Measurements from ENCODE around the gene ZFP92. TPM values are rescaled to one million over a fixed set of nuclear protein-coding genes. Genes with fewer than 3 reads are reported as not detected.

ZFP92 gene
- total RNA-seq, 4 donors from 2014 or later: 0.26 to 0.38 (median 0.30) TPM; not detected in 1

GRCh38 chrX:153446636-153446936 is 35.3 kb downstream of the ZFP92 start:
- 100% methylated on average over 1 of the region's 10 CpGs for WGBS
- Histone ChIP-seq H3K36me3 (peaks cover 9% of the 10 kb centered on the region), H3K9me3 (no peaks in the 10 kb centered on the region), H3K27ac (no peak overlapping the region), H3K27me3 (no peaks in the 10 kb centered on the region), H3K4me1 (no peaks in the 10 kb centered on the region), H3K4me3 (no peak overlapping the region)
- DNase-seq (ENCODE audit: low spot score in 2 of 2): no peak
- TF ChIP-seq CTCF (IDR thresholded peaks at IDR 0.05): no peak
- no peak for TF ChIP-seq POLR2AphosphoS5 (IDR thresholded peaks at IDR 0.05)
- TF ChIP-seq POLR2A (IDR thresholded peaks at IDR 0.05): no peak
- no peak for TF ChIP-seq EP300 (IDR thresholded peaks at IDR 0.05)

GRCh38 chrX:153446950-153447580 is 35.8 kb downstream of the ZFP92 start:
- Histone ChIP-seq H3K36me3 (peaks cover 9% of the 10 kb centered on the region), H3K27me3 (no peaks in the 10 kb centered on the region), H3K27ac (no peak overlapping the region), H3K4me3 (no peak overlapping the region), H3K4me1 (no peaks in the 10 kb centered on the region), H3K9me3 (no peaks in the 10 kb centered on the region)
- WGBS: 89% methylated on average over 17 of the region's 17 CpGs
- no peak for DNase-seq (ENCODE audit: low spot score in 2 of 2)
- TF ChIP-seq POLR2AphosphoS5 (IDR thresholded peaks at IDR 0.05) (no peak), EP300 (IDR thresholded peaks at IDR 0.05) (no peak), POLR2A (IDR thresholded peaks at IDR 0.05) (no peak)

GRCh38 chrX:153447581-153447960 is 36.3 kb downstream of the ZFP92 start:
- WGBS: 88% methylated on average over 8 of the region's 8 CpGs
- peaks cover 9% of the 10 kb centered on the region for H3K36me3 ChIP-seq
- H3K4me3 ChIP-seq: no peak overlapping the region

GRCh38 chrX:153448556-153449367 is 37.5 kb downstream of the ZFP92 start:
- Histone ChIP-seq H3K36me3 (peaks cover 9% of the 10 kb centered on the region), H3K4me3 (no peak overlapping the region), H3K4me1 (no peaks in the 10 kb centered on the region), H3K27ac (no peak overlapping the region), H3K9me3 (no peaks in the 10 kb centered on the region), H3K27me3 (no peaks in the 10 kb centered on the region)
- DNase-seq (ENCODE audit: low spot score in 2 of 2): no peak
- TF ChIP-seq EP300 (IDR thresholded peaks at IDR 0.05) (no peak), POLR2A (IDR thresholded peaks at IDR 0.05) (no peak), CTCF (IDR thresholded peaks at IDR 0.05) (no peak), POLR2AphosphoS5 (IDR thresholded peaks at IDR 0.05) (no peak)
- 94% methylated on average over 11 of the region's 21 CpGs for WGBS

More at GRCh38 chrX:153447581-153447960, 36.3 kb downstream of the ZFP92 start:
- Histone ChIP-seq H3K4me1 (no peaks in the 10 kb centered on the region), H3K27ac (no peak overlapping the region), H3K9me3 (no peaks in the 10 kb centered on the region), H3K27me3 (no peaks in the 10 kb centered on the region)
- TF ChIP-seq CTCF (IDR thresholded peaks at IDR 0.05) (no peak), POLR2AphosphoS5 (IDR thresholded peaks at IDR 0.05) (no peak), EP300 (IDR thresholded peaks at IDR 0.05) (no peak), POLR2A (IDR thresholded peaks at IDR 0.05) (no peak)
- no peak for DNase-seq (ENCODE audit: low spot score in 2 of 2)

GRCh38 chrX:153449368-153450113 is 38.3 kb downstream of the ZFP92 start:
- H3K27me3 ChIP-seq: no peaks in the 10 kb centered on the region
- no peaks in the 10 kb centered on the region for H3K4me1 ChIP-seq
- H3K4me3 ChIP-seq: no peak overlapping the region
- 84% methylated on average over 7 of the region's 15 CpGs for WGBS
- no peak overlapping the region for H3K27ac ChIP-seq
- H3K9me3 ChIP-seq: no peaks in the 10 kb centered on the region
- H3K36me3 ChIP-seq: peaks cover 10% of the 10 kb centered on the region
- DNase-seq (ENCODE audit: low spot score in 2 of 2): no peak
- TF ChIP-seq POLR2AphosphoS5 (IDR thresholded peaks at IDR 0.05) (no peak), EP300 (IDR thresholded peaks at IDR 0.05) (no peak), POLR2A (IDR thresholded peaks at IDR 0.05) (no peak), CTCF (IDR thresholded peaks at IDR 0.05) (no peak)
